Upper lobe of left lung (tissue), 6 donors: ENCODE data around the gene SVIP. TPM values are rescaled to one million over a fixed set of nuclear protein-coding genes. Genes with fewer than 3 reads are reported as not detected.
A peak's percentile ranks its signal among the peaks of the same experiment; 100 is the strongest.

ENCODE experiments used
- ATAC-seq, 2 donors: fragments of 200-7000 bp; cut with Tn5 transposase; one replicate each; pipeline ENCODE4 v1.9.1; 2022; ENCODE audit warnings: mild to moderate bottlenecking in 2 of 2, moderate library complexity in 2 of 2; ENCODE audit not compliant: low FRiP score in 2 of 2
- DNase-seq, 2 donors: peaks; one replicate each; pipeline ENCODE4 v3.0.0-alpha.2; 2019 to 2020
- H3K27ac ChIP-seq, 4 donors: fragments of 200-600 bp; sonication (generic); one replicate each; pipeline ENCODE4 v1.5.1; 2016 to 2019
- H3K27me3 ChIP-seq, 4 donors: fragments of 200-600 bp; sonication (generic); one replicate each; pipeline ENCODE4 v1.5.1; 2017 to 2019
- H3K36me3 ChIP-seq, 4 donors: fragments of 200-600 bp; sonication (generic); one replicate each; pipeline ENCODE4 v1.5.1; 2016 to 2019
- H3K4me1 ChIP-seq, 4 donors: fragments of 200-600 bp; sonication (generic); one replicate each; pipeline ENCODE4 v1.5.1; 2018 to 2019
- H3K4me3 ChIP-seq, 4 donors: fragments of 200-600 bp; sonication (generic); one replicate each; pipeline ENCODE4 v1.5.1; 2017 to 2019; ENCODE audit warnings: mild to moderate bottlenecking in 2 of 4, moderate library complexity in 1 of 4
- H3K9me3 ChIP-seq, 4 donors: fragments of 200-600 bp; sonication (generic); one replicate each; pipeline ENCODE4 v1.5.1; 2018 to 2019
- CTCF ChIP-seq, 6 experiments: fragments of 450-650 bp in 4 of 6; fragments of 200-600 bp in 2 of 6; sonication (generic) in 2 of 6; IDR thresholded peaks; one replicate each; pipeline ENCODE4 v1.5.1; 2016 to 2019; ENCODE audit warnings: antibody characterized with exemption in 6 of 6
- EP300 ChIP-seq, 4 donors: sonication (generic); formaldehyde crosslinking; IDR thresholded peaks; one replicate each; pipeline ENCODE4 v1.5.1; 2017; ENCODE audit warnings: antibody characterized with exemption in 4 of 4, control low read depth in 2 of 4
- POLR2A ChIP-seq, 4 donors: fragments of 450-650 bp; IDR thresholded peaks; one replicate each; pipeline ENCODE4 v1.5.1; 2016 to 2017; ENCODE audit warnings: antibody characterized with exemption in 4 of 4, mild to moderate bottlenecking in 2 of 4
- POLR2AphosphoS5 ChIP-seq, 2 donors: sonication (generic); formaldehyde crosslinking; IDR thresholded peaks; one replicate each; pipeline ENCODE4 v1.5.1; 2017; ENCODE audit warnings: antibody characterized with exemption in 2 of 2
- WGBS, 2 donors: methylation state at CpG; one replicate each; pipeline ENCODE4 v1.1.5; 2017 to 2018; 5-methylcytosine and 5-hydroxymethylcytosine counted together
- total RNA-seq, 6 donors: library from RNA; depleted of rRNA in 4 of 6; stranded (reverse); fragments of >200 nt in 4 of 6; gene quantifications; one replicate each; pipeline versions ENCODE4 v1.1.0 to v1.2.1, GENCODE V29; 2016 to 2021
- donor health status: DM: no; HTN: no; CAD: no; lungs with moderate emphysema.
- donor health status: DM: no; HTN: yes; CAD: no; lungs with severe emphysema.

SVIP gene
- 10 to 100 TPM in 5 of 6 donors, 1 to 10 TPM in 1; 6.8 to 24.9 (median 15.9) TPM for total RNA-seq

GRCh38 chr11:22829231-22830081, at the start of gene SVIP:
SVIP (minus strand) TSS chr11:22829801; CDS start chr11:22829748, 53 bp downstream.
- peak within 1 kb of the TSS; percentile 78 to 94 (median 92) for H3K27ac ChIP-seq

DNA sequence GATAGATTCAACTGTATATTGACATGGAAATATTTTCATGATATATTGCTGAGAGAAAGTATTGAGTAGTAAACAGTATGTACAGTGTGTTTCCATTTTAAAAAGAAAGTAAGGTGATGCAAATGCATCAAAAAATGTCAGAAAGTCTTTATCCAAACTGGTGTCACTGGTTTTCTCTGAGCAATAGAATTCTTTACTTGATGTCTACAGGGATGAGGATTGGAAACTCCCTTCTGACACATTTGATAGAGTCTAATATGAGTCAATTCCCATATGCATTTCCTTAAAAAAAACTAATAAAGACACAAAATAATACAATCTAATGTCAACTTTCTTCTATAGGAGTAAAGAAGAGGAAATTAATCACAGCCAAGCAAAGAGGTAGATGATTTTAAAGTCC, 49.0 kb upstream of the SVIP start:
- no peak for DNase-seq
- Histone ChIP-seq H3K9me3 (no peaks in the 10 kb centered on the region), H3K27me3 (no peaks in the 10 kb centered on the region), H3K27ac (no peak overlapping the region), H3K4me3 (no peak overlapping the region), H3K4me1 (no peaks in the 10 kb centered on the region), H3K36me3 (no peaks in the 10 kb centered on the region)
- ATAC-seq, result no peak
- TF ChIP-seq EP300 (IDR thresholded peaks at IDR 0.05), result no peak
- TF ChIP-seq POLR2A (IDR thresholded peaks at IDR 0.05), result no peak
- TF ChIP-seq POLR2AphosphoS5 (IDR thresholded peaks at IDR 0.05), result no peak
- no peak for TF ChIP-seq CTCF (IDR thresholded peaks at IDR 0.05)

More at GRCh38 chr11:22829231-22830081, at the start of gene SVIP:
- no peaks in the 10 kb centered on the region for H3K27me3 ChIP-seq
- ATAC-seq (peak; percentile 99), DNase-seq (peak; percentile 97 to 98)
- TF ChIP-seq POLR2A (IDR thresholded peaks at IDR 0.05) (peak in 3 of 4 donors; percentile 70 to 88 (median 81)), POLR2AphosphoS5 (IDR thresholded peaks at IDR 0.05) (peak; percentile 66 to 83), EP300 (IDR thresholded peaks at IDR 0.05) (no peak), CTCF (IDR thresholded peaks at IDR 0.05) (peak; percentile 43 to 80 (median 56))
- H3K36me3 ChIP-seq, result peaks cover 0 to 23% (median 7%) of the 10 kb centered on the region in 4 donors
- no peaks in the 10 kb centered on the region for H3K9me3 ChIP-seq
- WGBS, 2 donors, result 0% methylated on average over 21 to 41 of the region's 79 CpGs
- peaks cover 7 to 18% (median 12%) of the 10 kb centered on the region in 4 donors for H3K4me1 ChIP-seq
- H3K4me3 ChIP-seq, result peak within 1 kb of the TSS; percentile 62 to 97 (median 96)

DNA sequence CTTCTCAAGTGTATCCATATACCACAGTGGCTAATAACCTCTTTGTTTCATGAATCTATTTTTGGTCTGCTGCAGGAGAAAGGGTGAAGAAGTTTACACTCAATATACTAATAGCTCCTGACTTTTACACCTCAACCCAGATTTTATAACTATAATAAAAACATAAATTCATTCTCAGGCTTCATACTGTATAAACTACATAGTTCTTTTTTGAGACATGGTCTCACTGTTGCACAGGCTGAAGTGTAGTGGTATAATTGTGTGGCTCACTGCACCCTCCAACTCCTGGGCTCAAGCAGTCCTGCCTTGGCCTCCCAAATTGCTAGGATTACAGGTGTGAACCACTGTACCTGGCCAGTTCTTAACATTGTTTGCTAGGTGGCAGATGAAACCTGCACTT, 48.4 kb upstream of the SVIP start:
- Histone ChIP-seq H3K27ac (no peak overlapping the region), H3K4me3 (no peak overlapping the region), H3K9me3 (no peaks in the 10 kb centered on the region), H3K4me1 (no peaks in the 10 kb centered on the region), H3K36me3 (no peaks in the 10 kb centered on the region), H3K27me3 (no peaks in the 10 kb centered on the region)
- DNase-seq (no peak), ATAC-seq (no peak)
- TF ChIP-seq POLR2A (IDR thresholded peaks at IDR 0.05) (no peak), EP300 (IDR thresholded peaks at IDR 0.05) (no peak), POLR2AphosphoS5 (IDR thresholded peaks at IDR 0.05) (no peak), CTCF (IDR thresholded peaks at IDR 0.05) (no peak)

DNA sequence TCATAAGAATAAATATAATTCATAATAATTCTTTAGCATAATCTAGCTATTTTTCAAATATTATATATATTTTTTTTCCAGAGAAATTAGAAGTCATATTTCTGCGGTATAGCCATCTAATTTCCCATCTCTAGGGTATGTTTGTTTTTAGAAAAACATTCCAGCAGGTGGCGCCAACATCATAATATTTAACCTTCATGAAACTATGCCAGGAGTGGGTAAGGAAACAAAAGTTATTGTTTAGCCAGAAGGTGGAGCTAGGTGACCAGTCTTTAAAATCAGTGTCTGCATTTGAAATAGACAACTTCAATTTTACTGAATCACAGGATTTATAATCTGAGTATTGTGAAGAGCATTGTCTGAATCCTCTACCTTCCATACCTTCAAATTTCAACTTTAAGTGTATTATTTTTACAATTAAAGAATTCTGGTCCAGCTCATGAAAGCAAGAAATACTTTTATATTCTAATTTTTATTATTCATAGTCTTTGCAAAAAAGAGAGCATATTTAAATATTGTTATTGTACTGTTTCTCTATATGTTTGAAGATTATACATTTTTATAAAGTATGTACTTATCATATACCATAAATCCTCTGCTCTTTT, 46.4 kb upstream of the SVIP start:
- H3K36me3 ChIP-seq, result no peaks in the 10 kb centered on the region
- H3K27ac ChIP-seq, result no peak overlapping the region
- no peak overlapping the region for H3K4me3 ChIP-seq
- no peaks in the 10 kb centered on the region for H3K27me3 ChIP-seq
- peak in 1 of 2 donors; percentile 36 for DNase-seq
- TF ChIP-seq POLR2AphosphoS5 (IDR thresholded peaks at IDR 0.05) (no peak), CTCF (IDR thresholded peaks at IDR 0.05) (peak; percentile 56 to 73 (median 64))
- no peaks in the 10 kb centered on the region for H3K9me3 ChIP-seq
- H3K4me1 ChIP-seq, result no peaks in the 10 kb centered on the region
- 2% methylated on average over 2 of the region's 2 CpGs for WGBS, 2 donors
- ATAC-seq, result peak; percentile 53 to 85
